Pancreas (tissue), 10 donors: ENCODE results near the gene GBGT1. TPM values are rescaled to one million over a fixed set of nuclear protein-coding genes. Genes with fewer than 3 reads are reported as not detected.

Source experiments
- ATAC-seq, 4 donors: fragments of 200-7000 bp; cut with Tn5 transposase; one replicate each; pipeline versions ENCODE4 v1.8.0 to v1.9.1; 2020; ENCODE audit warnings: mild to moderate bottlenecking in 4 of 4, moderate library complexity in 4 of 4
- DNase-seq, 6 donors: peaks; one replicate each; pipeline ENCODE4 v3.0.0-alpha.2; 2020
- FAIRE-seq: peaks from 2 replicates; lab custom pipeline; 2012; peaks lifted over from hg19 to GRCh38; lab: Jason Lieb, UNC
- H3K27ac ChIP-seq, 4 donors: fragments of 200-600 bp; sonication (generic); 1 replicate in 3 of 4; 2 replicates in 1 of 4; pipeline versions ENCODE4 v1.5.0 to v1.8.0; 2020
- H3K27me3 ChIP-seq, 4 donors: fragments of 200-600 bp; one replicate each; pipeline ENCODE4 v1.8.0; 2021
- H3K36me3 ChIP-seq, 3 donors: fragments of 200-600 bp; sonication (generic) in 1 of 3; one replicate each; pipeline versions ENCODE4 v1.5.0 to v1.8.0; 2020 to 2021
- H3K4me1 ChIP-seq, 3 donors: fragments of 200-600 bp; one replicate each; pipeline ENCODE4 v1.8.0; 2021
- H3K4me3 ChIP-seq, 4 donors: fragments of 200-600 bp; sonication (generic) in 2 of 4; one replicate each; pipeline versions ENCODE4 v1.5.0 to v1.8.0; 2020 to 2021
- H3K9me3 ChIP-seq, 4 donors: fragments of 200-600 bp; one replicate each; pipeline ENCODE4 v1.8.0; 2021
- CTCF ChIP-seq, 4 donors: fragments of 200-600 bp; sonication (generic) in 3 of 4; IDR thresholded peaks; one replicate each; pipeline versions ENCODE4 v1.5.0 to v1.8.0; 2021; ENCODE audit warnings: antibody characterized with exemption in 4 of 4
- WGBS, 2 donors: extraction: QIAGEN DNeasy Blood & Tissue Kit; methylation state at CpG; one replicate each; pipeline ENCODE4 v1.1.7; 2013; 5-methylcytosine and 5-hydroxymethylcytosine counted together
- intact Hi-C, 3 donors: fragments of 100-400 bp; cut with DNase I; formaldehyde crosslinking; loops; one replicate each; pipeline versions ENCODE4 v1.11.1 to v1.14.2; 2022
- polyA plus RNA-seq, 2 donors: library from polyadenylated mRNA; stranded (reverse); fragments of 200-250 nt; gene quantifications; one replicate each; pipeline ENCODE4 v1.2.3, GENCODE V29; 2013
- total RNA-seq, 6 donors: library from RNA; stranded (reverse); fragmentation: NEBNext Ultra II Directional in 4 of 6; extraction: Animal tissue kit (Norgen Biotek cat#: 25700) in 4 of 6; gene quantifications; one replicate each; pipeline versions ENCODE4 v1.2.1 to v1.2.4, GENCODE V29; 2021 to 2023
- donor health status: healthy with polysubstance abuse.
- donor health status: DM: no; HTN: no; CAD: no; lungs with moderate emphysema.
- donor health status: DM: no; HTN: no; CAD: no.
- donor health status: control.
- donor health status: control.
- donor health status: Bipolar disorder and iron deficiency.
- donor health status: DM: yes; HTN: yes; CAD: no.
- donor health status: DM: no; HTN: no; CAD: no.
- donor health status: DM: no; HTN: no; CAD: no.
- donor health status: DM: yes; HTN: yes; CAD: no.

Gene GBGT1
- total and polyA plus RNA-seq, 8 donors: 1.5 to 11.9 (median 4.0) TPM

DNA sequence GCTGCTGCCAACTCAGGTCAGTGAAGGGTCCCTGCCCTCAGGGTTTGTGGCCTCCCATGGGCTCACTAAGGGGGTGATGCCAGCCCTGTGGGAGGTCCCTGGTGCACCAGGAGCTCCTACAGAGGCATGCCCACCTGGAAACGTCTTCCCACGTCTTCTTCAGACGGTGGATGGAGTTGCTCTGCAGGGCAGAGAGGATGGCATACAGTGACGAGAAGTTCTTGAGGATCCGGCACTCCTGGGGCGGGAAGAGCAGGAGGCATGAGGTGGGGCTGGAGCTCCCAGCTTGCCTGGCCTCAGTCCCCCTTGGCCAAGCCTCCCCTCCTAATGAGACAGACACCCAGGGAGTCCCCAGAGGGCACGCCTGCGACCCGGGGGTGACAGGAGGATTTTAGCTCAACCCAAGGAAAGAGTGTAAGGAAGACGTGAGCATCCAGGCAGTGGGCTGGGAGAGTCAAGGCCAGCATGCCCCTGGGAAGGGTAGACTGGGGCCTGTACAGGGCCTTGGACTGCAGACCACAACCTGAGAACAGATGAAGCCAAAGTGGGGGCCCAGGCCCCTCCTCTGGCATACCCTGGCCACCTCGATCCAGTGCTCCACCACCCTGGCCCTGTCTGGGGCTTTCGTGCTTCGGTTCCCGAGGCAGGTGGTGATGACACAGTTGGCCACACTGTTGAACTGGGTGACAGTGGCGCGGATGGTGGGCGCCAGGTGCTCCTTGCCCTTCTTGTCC is 57.0 kb downstream of the GBGT1 start:
- ATAC-seq (no peak), DNase-seq (peak in 3 of 6 donors; percentile 11 to 43 (median 24)), FAIRE-seq (no peak)
- Histone ChIP-seq H3K27me3 (no peaks in the 10 kb centered on the region), H3K27ac (no peak overlapping the region), H3K9me3 (no peaks in the 10 kb centered on the region), H3K4me1 (no peaks in the 10 kb centered on the region), H3K36me3 (peaks cover 4 to 69% (median 47%) of the 10 kb centered on the region in 3 donors), H3K4me3 (no peak overlapping the region)
- no peak for TF ChIP-seq CTCF (IDR thresholded peaks at IDR 0.05)
- WGBS, 2 donors: 93 to 94% methylated on average over 17 of the region's 17 CpGs
- intact Hi-C loops: loop anchor here in 1 of 3 donors (5.0 kb wide), 1 partner anchor 36 kb away; no protein-coding TSS in a partner anchor

- H3K36me3 ChIP-seq: peaks cover 9 to 79% (median 60%) of the 10 kb centered on the region in 3 donors
- no peak overlapping the region for H3K27ac ChIP-seq
- no peak for TF ChIP-seq CTCF (IDR thresholded peaks at IDR 0.05)
- no peaks in the 10 kb centered on the region for H3K27me3 ChIP-seq
- DNase-seq: peak in 4 of 6 donors; percentile 13 to 55 (median 32)
- WGBS, 2 donors: 89 to 91% methylated on average over 7 of the region's 7 CpGs
- H3K4me3 ChIP-seq: no peak overlapping the region
- intact Hi-C loops: loop anchor here in 1 of 3 donors (5.0 kb wide), 1 partner anchor 37 kb away; no protein-coding TSS in a partner anchor
- FAIRE-seq: no peak
- ATAC-seq: no peak
- no peaks in the 10 kb centered on the region for H3K4me1 ChIP-seq
- H3K9me3 ChIP-seq: no peaks in the 10 kb centered on the region
Measured at GRCh38 chr9:133105461-133105770, 58.3 kb downstream of the GBGT1 start.

DNA sequence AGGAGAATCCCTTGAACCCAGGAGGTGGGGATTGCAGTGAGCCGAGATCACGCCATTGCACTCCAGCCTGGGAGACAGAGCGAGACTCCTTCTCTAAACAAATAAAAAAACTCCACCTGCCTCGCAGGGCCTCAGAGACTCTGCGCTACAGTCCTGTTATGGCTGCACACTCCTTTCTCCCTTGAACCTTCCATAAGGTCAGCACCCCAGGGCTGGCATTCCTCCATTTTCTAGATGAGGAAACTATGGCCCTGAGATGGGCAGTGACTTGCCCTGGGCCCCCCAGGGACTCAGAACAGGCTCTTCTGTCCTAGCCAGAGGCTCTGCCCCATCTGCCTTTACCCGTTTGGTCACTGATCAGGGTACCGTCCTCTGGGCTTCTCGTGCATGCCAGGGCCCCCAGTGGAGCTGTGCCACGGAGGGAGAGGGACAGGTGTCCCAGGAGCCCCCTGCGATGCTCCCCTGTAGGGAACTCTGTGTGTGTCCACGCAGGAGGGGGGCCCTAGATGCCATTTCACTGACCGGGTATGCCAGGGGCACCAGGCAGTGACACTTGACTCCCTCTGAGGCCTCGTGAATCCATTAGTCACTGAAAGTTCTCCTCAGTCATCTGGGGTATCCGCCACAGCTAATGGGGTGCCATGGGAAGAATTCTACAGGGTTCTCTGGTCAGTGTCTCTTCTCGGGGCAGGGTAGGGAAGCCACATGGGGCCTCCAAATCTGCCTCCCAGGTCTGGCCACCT is 58.8 kb downstream of the GBGT1 start:
- DNase-seq: peak in 4 of 6 donors; percentile 14 to 59 (median 40)
- H3K4me3 ChIP-seq: no peak overlapping the region

DNA sequence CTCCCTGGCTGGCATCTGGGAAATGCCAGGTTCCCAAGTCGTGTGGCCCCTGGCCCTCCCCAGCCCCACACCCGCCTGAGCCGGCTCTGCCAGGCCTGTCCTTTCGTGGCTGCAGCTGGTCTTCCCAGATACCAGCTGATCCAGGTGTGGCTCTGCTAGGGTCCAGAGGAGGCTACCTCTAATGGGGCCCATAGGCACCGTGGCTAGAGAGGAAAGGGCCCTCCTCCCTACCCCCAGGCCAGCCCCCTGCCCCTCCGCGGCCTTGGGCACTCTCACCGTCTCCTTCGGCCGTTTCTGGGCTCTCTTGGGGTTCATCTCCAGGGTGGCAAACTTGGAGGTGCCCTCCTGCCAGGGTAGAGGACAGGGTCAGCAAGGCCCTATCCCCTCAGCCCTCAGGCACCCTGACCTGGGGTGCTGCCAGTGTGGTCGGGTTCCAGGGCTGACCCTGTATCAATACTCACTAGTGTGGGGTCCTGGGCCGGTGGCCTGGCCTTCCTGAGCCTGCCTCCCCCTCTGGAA is 59.7 kb downstream of the GBGT1 start:
- WGBS, 2 donors: 85 to 92% methylated on average over 12 of the region's 12 CpGs
- Histone ChIP-seq H3K9me3 (no peaks in the 10 kb centered on the region), H3K4me3 (no peak overlapping the region), H3K27me3 (no peaks in the 10 kb centered on the region), H3K36me3 (peaks cover 8 to 81% (median 65%) of the 10 kb centered on the region in 3 donors), H3K27ac (no peak overlapping the region), H3K4me1 (no peaks in the 10 kb centered on the region)
- intact Hi-C loops: loop anchor here in 1 of 3 donors (2.0 to 5.0 kb wide), 2 partner anchors 41 to 62 kb away; no protein-coding TSS in a partner anchor
- DNase-seq (peak in 4 of 6 donors; percentile 16 to 62 (median 48)), ATAC-seq (peak in 1 of 4 donors; percentile 3), FAIRE-seq (no peak)
- TF ChIP-seq CTCF (IDR thresholded peaks at IDR 0.05): no peak

More for the DNA sequence above, 58.8 kb downstream of the GBGT1 start:
- Histone ChIP-seq H3K36me3 (peaks cover 9 to 79% (median 65%) of the 10 kb centered on the region in 3 donors), H3K4me1 (no peaks in the 10 kb centered on the region), H3K9me3 (no peaks in the 10 kb centered on the region), H3K27me3 (no peaks in the 10 kb centered on the region), H3K27ac (no peak overlapping the region)
- no peak for ATAC-seq
- intact Hi-C loops: loop anchor here in 2 of 3 donors (5.0 kb wide), 2 partner anchors 37 to 63 kb away; no protein-coding TSS in a partner anchor
- no peak for FAIRE-seq
- TF ChIP-seq CTCF (IDR thresholded peaks at IDR 0.05): no peak
- 86 to 90% methylated on average over 15 of the region's 15 CpGs for WGBS, 2 donors
